RWPE2 (cell line): ENCODE data around the gene KRT8.

Source experiments
- ATAC-seq: fragments of 200-7000 bp; cut with Tn5 transposase; 3 replicates; pipeline ENCODE4 v1.9.1; 2021; ENCODE audit warnings: low read depth
- DNase-seq: peaks from one replicate; pipeline ENCODE4 v3.0.0-alpha.2; 2020; ENCODE audit warnings: low spot score
- H3K27ac ChIP-seq: fragments of 450-650 bp; 2 replicates; pipeline ENCODE4 v1.5.1; 2017; ENCODE audit warnings: mild to moderate bottlenecking; ENCODE audit not compliant: poor library complexity, severe bottlenecking
- H3K27me3 ChIP-seq: fragments of 250-450 bp; sonication (Bioruptor Pico); 2 replicates; pipeline ENCODE4 v1.5.1; 2021; ENCODE audit warnings: mild to moderate bottlenecking, moderate library complexity; ENCODE audit not compliant: insufficient read depth, poor library complexity, severe bottlenecking
- H3K36me3 ChIP-seq: fragments of 250-450 bp; sonication (Bioruptor Pico); 2 replicates; pipeline ENCODE4 v1.5.1; 2020; ENCODE audit warnings: low read depth, mild to moderate bottlenecking, moderate library complexity
- H3K4me1 ChIP-seq: fragments of 250-450 bp; sonication (Bioruptor Pico); 2 replicates; pipeline ENCODE4 v1.5.1; 2021; ENCODE audit warnings: mild to moderate bottlenecking, moderate library complexity; ENCODE audit not compliant: insufficient read depth, poor library complexity, severe bottlenecking
- H3K4me3 ChIP-seq: fragments of 250-450 bp; sonication (Bioruptor Pico); 2 replicates; pipeline ENCODE4 v1.5.1; 2021; ENCODE audit warnings: mild to moderate bottlenecking, moderate library complexity; ENCODE audit not compliant: severe bottlenecking
- H3K9me3 ChIP-seq: fragments of 250-450 bp; sonication (Bioruptor Pico); 2 replicates; pipeline ENCODE4 v1.5.1; 2021; ENCODE audit warnings: mild to moderate bottlenecking, moderate library complexity; ENCODE audit not compliant: severe bottlenecking
- CTCF ChIP-seq: fragments of 450-650 bp; IDR thresholded peaks from one replicate; pipeline ENCODE4 v1.5.1; 2017; ENCODE audit warnings: mild to moderate bottlenecking, moderate library complexity; ENCODE audit not compliant: poor library complexity, severe bottlenecking

The KRT8 gene

GRCh38 chr12:52914576-52915121, 9.8 kb upstream of the KRT8 start:
- no peak overlapping the region for H3K4me3 ChIP-seq
- no peak for TF ChIP-seq CTCF
- no peaks in the 10 kb centered on the region for H3K4me1 ChIP-seq
- no peaks in the 10 kb centered on the region for H3K9me3 ChIP-seq
- no peak for ATAC-seq
- H3K27ac ChIP-seq, result no peak overlapping the region
- H3K27me3 ChIP-seq, result no peaks in the 10 kb centered on the region
- DNase-seq, result no peak
- H3K36me3 ChIP-seq, result no peaks in the 10 kb centered on the region

GRCh38 chr12:52913431-52913821, 8.6 kb upstream of the KRT8 start:
- ATAC-seq, result no peak
- no peaks in the 10 kb centered on the region for H3K9me3 ChIP-seq
- H3K4me3 ChIP-seq, result no peak overlapping the region
- no peaks in the 10 kb centered on the region for H3K27me3 ChIP-seq
- no peak for DNase-seq
- H3K27ac ChIP-seq, result no peak overlapping the region
- H3K36me3 ChIP-seq, result no peaks in the 10 kb centered on the region
- peaks cover 9% of the 10 kb centered on the region for H3K4me1 ChIP-seq
- TF ChIP-seq CTCF, result no peak

GRCh38 chr12:52912711-52913430, 8.0 kb upstream of the KRT8 start:
- Histone ChIP-seq H3K4me1 (peaks cover 15% of the 10 kb centered on the region), H3K36me3 (no peaks in the 10 kb centered on the region), H3K9me3 (no peaks in the 10 kb centered on the region), H3K27me3 (no peaks in the 10 kb centered on the region), H3K4me3 (no peak overlapping the region), H3K27ac (no peak overlapping the region)
- DNase-seq (no peak), ATAC-seq (no peak)
- TF ChIP-seq CTCF, result no peak

- Histone ChIP-seq H3K4me3 (no peak overlapping the region), H3K4me1 (peaks cover 37% of the 10 kb centered on the region), H3K36me3 (no peaks in the 10 kb centered on the region), H3K27ac (no peak overlapping the region), H3K27me3 (no peaks in the 10 kb centered on the region), H3K9me3 (no peaks in the 10 kb centered on the region)
- no peak for DNase-seq
- ATAC-seq, result no peak
- no peak for TF ChIP-seq CTCF
Measured at GRCh38 chr12:52910248-52910883, 5.5 kb upstream of the KRT8 start.

- H3K4me1 ChIP-seq, result peaks cover 39% of the 10 kb centered on the region
- no peaks in the 10 kb centered on the region for H3K9me3 ChIP-seq
- no peak for TF ChIP-seq CTCF
- no peaks in the 10 kb centered on the region for H3K27me3 ChIP-seq
- DNase-seq (no peak), ATAC-seq (no peak)
- H3K27ac ChIP-seq, result peak overlapping the region; percentile 98
- H3K4me3 ChIP-seq, result no peak overlapping the region
- H3K36me3 ChIP-seq, result no peaks in the 10 kb centered on the region
Measured at GRCh38 chr12:52909796-52910195, 4.9 kb upstream of the KRT8 start.
